HFFc6 (cell line): ENCODE data around the gene TLR4. TPM values are rescaled to one million over a fixed set of nuclear protein-coding genes. Genes with fewer than 3 reads are reported as not detected.

Experiments
- DNase-seq: peaks from one replicate; pipeline ENCODE4 v3.0.0-alpha.2; 2018
- H3K27ac Mint-ChIP-seq: 2 replicates; pipeline ENCODE4 v1.8.0; 2020; ENCODE audit warnings: mild to moderate bottlenecking, mixed read lengths
- H3K27me3 Mint-ChIP-seq: 2 replicates; pipeline ENCODE4 v1.8.0; 2021; ENCODE audit warnings: mild to moderate bottlenecking, moderate library complexity, mixed read lengths; ENCODE audit not compliant: insufficient read depth
- H3K36me3 Mint-ChIP-seq: 2 replicates; pipeline ENCODE4 v1.8.0; 2021; ENCODE audit warnings: low read depth, mixed read lengths
- H3K4me1 Mint-ChIP-seq: 2 replicates; pipeline ENCODE4 v1.8.0; 2020; ENCODE audit warnings: low read depth, mixed read lengths
- H3K4me3 Mint-ChIP-seq: 2 replicates; pipeline ENCODE4 v1.8.0; 2020; ENCODE audit warnings: mild to moderate bottlenecking, moderate library complexity, mixed read lengths
- H3K9me3 Mint-ChIP-seq: 2 replicates; pipeline ENCODE4 v1.8.0; 2020; ENCODE audit warnings: mild to moderate bottlenecking, mixed read lengths
- total RNA-seq, 6 experiments: library from RNA; stranded (reverse); fragmentation: NEBNext Ultra II Directional; extraction: Animal tissue kit (Norgen Biotek cat#: 25700); gene quantifications; 2 replicates in 1 of 6; 3 replicates in 5 of 6; pipeline ENCODE4 v1.2.3, GENCODE V29; 2021
- TF ChIP-seq, protein P1 (sequence below): fragments of 200-600 bp; sonication (generic); IDR thresholded peaks from 2 replicates; pipeline ENCODE4 v1.5.0; 2021; ENCODE audit warnings: antibody characterized with exemption, mild to moderate bottlenecking

Gene TLR4
- total RNA-seq, 6 experiments from 2014 or later, result 1.7 to 18.5 (median 2.7) TPM

DNA sequence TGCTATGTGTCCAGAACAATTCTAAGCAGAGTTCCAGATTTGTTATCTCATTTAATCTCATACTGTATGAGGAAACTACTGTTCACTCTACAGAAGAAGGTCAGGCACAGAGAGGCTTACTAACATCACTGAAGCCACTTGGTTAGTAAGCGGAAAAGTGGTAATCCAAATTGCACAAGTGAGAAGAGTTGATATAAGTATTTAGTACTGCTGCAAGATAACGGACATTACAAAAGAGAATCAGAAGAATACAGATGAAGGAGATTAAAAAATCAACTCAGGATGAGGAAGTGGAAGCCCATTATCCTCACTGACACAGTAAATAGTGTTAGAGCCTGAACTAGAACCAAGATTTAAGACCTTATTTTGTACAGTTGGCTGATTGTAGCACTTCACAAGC, 22.3 kb upstream of the TLR4 start:
- H3K9me3 Mint-ChIP-seq, result no peaks in the 10 kb centered on the region; the same call in 1 of the 2 replicates
- no peaks in the 10 kb centered on the region for H3K27me3 Mint-ChIP-seq
- no peak for DNase-seq
- peaks cover 15% of the 10 kb centered on the region; the same call in 1 of the 2 replicates for H3K4me1 Mint-ChIP-seq
- H3K36me3 Mint-ChIP-seq, result no peaks in the 10 kb centered on the region
- H3K4me3 Mint-ChIP-seq, result no peak overlapping the region
- TF ChIP-seq, protein P1, sequence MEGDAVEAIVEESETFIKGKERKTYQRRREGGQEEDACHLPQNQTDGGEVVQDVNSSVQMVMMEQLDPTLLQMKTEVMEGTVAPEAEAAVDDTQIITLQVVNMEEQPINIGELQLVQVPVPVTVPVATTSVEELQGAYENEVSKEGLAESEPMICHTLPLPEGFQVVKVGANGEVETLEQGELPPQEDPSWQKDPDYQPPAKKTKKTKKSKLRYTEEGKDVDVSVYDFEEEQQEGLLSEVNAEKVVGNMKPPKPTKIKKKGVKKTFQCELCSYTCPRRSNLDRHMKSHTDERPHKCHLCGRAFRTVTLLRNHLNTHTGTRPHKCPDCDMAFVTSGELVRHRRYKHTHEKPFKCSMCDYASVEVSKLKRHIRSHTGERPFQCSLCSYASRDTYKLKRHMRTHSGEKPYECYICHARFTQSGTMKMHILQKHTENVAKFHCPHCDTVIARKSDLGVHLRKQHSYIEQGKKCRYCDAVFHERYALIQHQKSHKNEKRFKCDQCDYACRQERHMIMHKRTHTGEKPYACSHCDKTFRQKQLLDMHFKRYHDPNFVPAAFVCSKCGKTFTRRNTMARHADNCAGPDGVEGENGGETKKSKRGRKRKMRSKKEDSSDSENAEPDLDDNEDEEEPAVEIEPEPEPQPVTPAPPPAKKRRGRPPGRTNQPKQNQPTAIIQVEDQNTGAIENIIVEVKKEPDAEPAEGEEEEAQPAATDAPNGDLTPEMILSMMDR, result no peak
- H3K27ac Mint-ChIP-seq, result no peak overlapping the region

DNA sequence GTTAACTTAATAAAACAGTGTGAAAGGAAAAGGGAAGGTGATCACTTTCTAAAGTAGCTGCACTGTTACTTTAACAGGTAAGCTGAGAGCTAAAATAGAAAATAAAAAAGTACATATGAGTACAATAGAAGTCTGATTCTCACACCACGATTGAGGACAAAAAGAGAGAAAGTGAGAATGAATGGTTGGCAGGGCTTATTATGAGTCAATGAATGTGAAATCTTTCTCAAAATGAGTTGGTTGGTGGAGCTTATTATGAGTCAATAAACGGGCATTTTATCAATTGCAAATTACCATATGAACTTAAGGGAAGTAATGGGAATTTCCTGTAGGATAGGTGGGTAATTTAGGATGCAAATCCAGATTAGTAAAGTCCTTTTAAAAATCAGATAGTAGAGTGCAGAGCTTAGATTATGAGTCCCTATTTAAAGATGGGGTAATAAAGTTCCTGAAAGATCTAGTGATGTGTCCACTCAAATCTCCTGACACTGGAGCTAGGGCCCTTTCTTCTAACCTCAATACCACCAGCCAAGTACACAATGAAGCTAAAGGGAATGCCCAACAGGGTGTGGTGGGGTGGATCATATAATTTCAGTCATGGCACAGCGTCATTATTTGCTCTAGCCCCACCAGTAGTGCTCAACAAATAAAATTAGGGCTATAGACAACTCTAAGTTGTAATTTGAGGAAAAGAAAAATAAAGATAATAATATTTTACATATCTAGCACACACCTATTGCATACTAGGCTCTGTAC, 21.1 kb upstream of the TLR4 start:
- no peak overlapping the region for H3K27ac Mint-ChIP-seq
- DNase-seq, result no peak
- H3K4me1 Mint-ChIP-seq, result peaks cover 15% of the 10 kb centered on the region; the same call in 1 of the 2 replicates

DNA sequence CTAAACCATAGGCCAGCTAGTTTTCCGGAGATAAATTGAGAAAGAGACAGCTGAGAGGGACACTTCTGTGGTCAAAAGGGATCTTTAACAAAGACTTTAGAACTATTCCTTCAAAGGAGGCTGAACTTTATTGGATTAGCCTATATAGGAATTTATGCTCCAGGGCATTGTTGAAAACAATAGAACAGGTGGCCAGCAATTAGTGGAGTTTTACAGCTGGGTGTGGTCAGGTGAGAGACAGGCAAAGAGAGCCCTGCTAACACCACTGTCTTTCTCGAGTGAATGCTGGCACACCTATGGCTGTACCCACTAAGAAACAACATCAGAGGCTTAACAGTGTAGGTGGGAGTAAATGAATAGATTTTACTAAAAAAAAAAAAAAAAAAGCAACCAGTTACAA, 16.7 kb upstream of the TLR4 start:
- Mint-ChIP-seq H3K4me3 (no peak overlapping the region), H3K36me3 (peaks cover 10% of the 10 kb centered on the region; the same call in 1 of the 2 replicates), H3K27me3 (no peaks in the 10 kb centered on the region; the same call in 1 of the 2 replicates), H3K4me1 (peaks cover 17% of the 10 kb centered on the region; the same call in 1 of the 2 replicates), H3K9me3 (peaks cover 20% of the 10 kb centered on the region), H3K27ac (no peak overlapping the region)
- TF ChIP-seq, protein P1, result no peak
- no peak for DNase-seq

More for the DNA sequence above, 21.1 kb upstream of the TLR4 start:
- H3K4me3 Mint-ChIP-seq, result no peak overlapping the region; the same call in 1 of the 2 replicates
- TF ChIP-seq, protein P1, result no peak
- H3K27me3 Mint-ChIP-seq, result no peaks in the 10 kb centered on the region
- peaks cover 4% of the 10 kb centered on the region; the same call in 1 of the 2 replicates for H3K36me3 Mint-ChIP-seq
- H3K9me3 Mint-ChIP-seq, result peaks cover 9% of the 10 kb centered on the region

DNA sequence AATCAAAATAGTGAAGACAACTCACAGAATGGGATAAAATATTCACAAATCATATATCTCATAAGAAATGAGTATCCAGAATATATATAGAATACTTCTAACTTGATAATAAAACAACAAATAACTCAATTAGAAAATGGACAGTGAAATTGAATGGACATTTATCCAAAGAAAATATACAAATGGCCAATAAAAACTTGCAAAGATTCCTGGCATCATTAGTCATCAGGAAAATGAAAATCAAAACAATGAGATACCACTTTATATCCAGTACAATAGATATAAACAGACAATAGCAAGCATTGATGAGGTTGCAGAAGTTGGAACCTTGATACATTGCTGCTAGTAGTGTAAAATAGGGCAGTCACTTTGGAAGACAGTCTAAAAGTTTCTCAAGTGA, 12.8 kb upstream of the TLR4 start:
- TF ChIP-seq, protein P1, result no peak
- Mint-ChIP-seq H3K4me1 (peaks cover 21% of the 10 kb centered on the region; the same call in 1 of the 2 replicates), H3K27ac (no peak overlapping the region), H3K4me3 (no peak overlapping the region), H3K9me3 (peaks cover 31% of the 10 kb centered on the region), H3K36me3 (peaks cover 10% of the 10 kb centered on the region; the same call in 1 of the 2 replicates), H3K27me3 (peaks cover 3% of the 10 kb centered on the region; the same call in 1 of the 2 replicates)
- no peak for DNase-seq

DNA sequence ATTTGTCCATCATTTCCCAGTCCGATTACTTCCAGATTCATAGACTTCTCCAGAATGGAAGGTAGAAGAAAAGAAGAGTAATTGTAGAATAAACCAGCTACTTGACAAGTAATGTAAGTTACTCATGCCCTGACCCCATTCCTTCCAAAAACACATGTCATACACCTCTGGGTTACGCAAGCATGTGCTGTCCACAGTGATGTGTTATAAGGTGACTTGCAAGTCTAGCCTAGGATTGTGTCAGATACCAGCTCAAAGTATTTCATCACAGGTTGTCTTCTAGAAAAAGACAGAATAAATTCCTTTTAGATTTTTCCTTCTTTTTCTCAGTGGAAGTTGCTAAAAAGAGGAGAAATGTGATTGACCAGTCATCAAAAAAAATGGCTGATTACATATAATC, 8.0 kb upstream of the TLR4 start:
- H3K36me3 Mint-ChIP-seq, result peaks cover 2% of the 10 kb centered on the region; the same call in 1 of the 2 replicates
- DNase-seq, result no peak
- peaks cover 29% of the 10 kb centered on the region for H3K9me3 Mint-ChIP-seq
- no peak overlapping the region for H3K4me3 Mint-ChIP-seq
- TF ChIP-seq, protein P1, result no peak
- H3K4me1 Mint-ChIP-seq, result peaks cover 15% of the 10 kb centered on the region; the same call in 1 of the 2 replicates
- H3K27me3 Mint-ChIP-seq, result peaks cover 3% of the 10 kb centered on the region; the same call in 1 of the 2 replicates
- H3K27ac Mint-ChIP-seq, result no peak overlapping the region
